B cell (primary cell): ENCODE results near the gene CNKSR3. TPM values are rescaled to one million over a fixed set of nuclear protein-coding genes. Genes with fewer than 3 reads are reported as not detected.

Source experiments
- ATAC-seq: fragments of 200-7000 bp; cut with Tn5 transposase; one replicate; pipeline ENCODE4 v1.10.0; 2021; ENCODE audit warnings: low read depth, mild to moderate bottlenecking, moderate number of reproducible peaks, moderate library complexity
- CTCF ChIA-PET: fragments of 350-600 bp; sonication (Branson Sonifier 250); formaldehyde crosslinking; loops from one replicate; lab custom pipeline; 2021; ENCODE audit warnings: antibody characterized with exemption, inconsistent platforms; lab: Charles Lee
- POLR2A ChIA-PET: fragments of 350-600 bp; sonication (Branson Sonifier 250); formaldehyde crosslinking; loops from one replicate; lab custom pipeline; 2021; ENCODE audit warnings: antibody characterized with exemption; lab: Charles Lee
- DNase-seq: peaks from one replicate; pipeline ENCODE4 v3.0.0; 2013
- H2AFZ ChIP-seq: 2 replicates; pipeline ENCODE4 v1.6.1; 2012; ENCODE audit warnings: mild to moderate bottlenecking, low read depth, low read length; ENCODE audit not compliant: insufficient read depth, poor library complexity, severe bottlenecking
- H3K27ac ChIP-seq, 2 donors: 1 replicate in 1 of 2; 2 replicates in 1 of 2; pipeline ENCODE4 v1.5.1; 2012 to 2013; ENCODE audit warnings: low read length in 2 of 2, mild to moderate bottlenecking in 2 of 2, moderate library complexity in 1 of 2
- H3K27me3 ChIP-seq, 4 experiments: fragments of 200-600 bp in 1 of 4; sonication (generic) in 1 of 4; replicated peaks in 1 of 4; 1 replicate in 2 of 4; 2 replicates in 2 of 4; pipeline versions ENCODE4 v1.6.1 to v1.7.0; 2013 to 2016; ENCODE audit warnings: low read length in 3 of 4, mild to moderate bottlenecking in 2 of 4, mixed read lengths in 1 of 4, moderate library complexity in 1 of 4; ENCODE audit not compliant: insufficient read depth in 4 of 4, control insufficient read depth in 3 of 4; ENCODE audit errors: control extremely low read depth in 1 of 4
- H3K36me3 ChIP-seq, 2 experiments: replicated peaks in 1 of 2; 1 replicate in 1 of 2; 2 replicates in 1 of 2; pipeline versions ENCODE4 v1.6.1 to v1.7.1; 2013; ENCODE audit warnings: low read length in 1 of 2; ENCODE audit not compliant: insufficient read depth in 2 of 2, control insufficient read depth in 1 of 2; ENCODE audit errors: control extremely low read depth in 1 of 2, extremely low read depth in 1 of 2
- H3K4me1 ChIP-seq, 2 donors: fragments of 200-600 bp in 1 of 2; sonication (generic) in 1 of 2; 1 replicate in 1 of 2; 2 replicates in 1 of 2; pipeline versions ENCODE4 v1.5.1 to v1.6.1; 2013 to 2017; ENCODE audit warnings: low read length in 2 of 2; ENCODE audit not compliant: control insufficient read depth in 2 of 2, insufficient read depth in 2 of 2
- H3K4me2 ChIP-seq: replicated peaks from 2 replicates; pipeline ENCODE3; 2012; ENCODE audit warnings: mild to moderate bottlenecking, low read depth, low read length; ENCODE audit not compliant: poor library complexity, severe bottlenecking
- H3K4me3 ChIP-seq, 5 experiments: fragments of 200-600 bp in 1 of 5; sonication (generic) in 1 of 5; 1 replicate in 3 of 5; 2 replicates in 2 of 5; pipeline versions ENCODE4 v1.5.1 to v1.7.0; 2011 to 2016; ENCODE audit warnings: low read length in 4 of 5, mild to moderate bottlenecking in 4 of 5, low read depth in 2 of 5, control low read depth in 1 of 5, moderate library complexity in 1 of 5; ENCODE audit not compliant: insufficient read depth in 1 of 5; ENCODE audit errors: control extremely low read depth in 1 of 5, extremely low read depth in 1 of 5
- H3K79me2 ChIP-seq: fragments of 200-600 bp; sonication (generic); one replicate; pipeline ENCODE4 v1.6.0; 2016; ENCODE audit warnings: low read length; ENCODE audit not compliant: control insufficient read depth, insufficient read depth
- H3K9ac ChIP-seq: fragments of 200-600 bp; sonication (generic); 2 replicates; pipeline ENCODE4 v1.6.1; 2017; ENCODE audit warnings: mild to moderate bottlenecking, low read length, moderate library complexity
- H3K9me3 ChIP-seq, 3 donors: one replicate each; pipeline versions ENCODE4 v1.6.1 to v1.7.1; 2013; ENCODE audit warnings: low read length in 2 of 3; ENCODE audit not compliant: control insufficient read depth in 2 of 3, insufficient read depth in 1 of 3; ENCODE audit errors: control extremely low read depth in 1 of 3
- H4K20me1 ChIP-seq: 2 replicates; pipeline ENCODE4 v1.6.0; 2012; ENCODE audit warnings: mild to moderate bottlenecking, low read length; ENCODE audit not compliant: insufficient read depth, control insufficient read depth, poor library complexity, severe bottlenecking
- H3K27ac Mint-ChIP-seq: one replicate; pipeline ENCODE4 v1.8.0; 2021; ENCODE audit warnings: mixed read lengths
- H3K27me3 Mint-ChIP-seq: one replicate; pipeline ENCODE4 v1.8.0; 2021; ENCODE audit warnings: mixed read lengths
- H3K4me1 Mint-ChIP-seq: one replicate; pipeline ENCODE4 v1.8.0; 2021; ENCODE audit warnings: mixed read lengths
- H3K4me3 Mint-ChIP-seq: one replicate; pipeline ENCODE4 v1.8.0; 2021; ENCODE audit warnings: mixed read lengths
- H3K9me3 Mint-ChIP-seq: one replicate; pipeline ENCODE4 v1.8.0; 2022; ENCODE audit warnings: mixed read lengths; ENCODE audit not compliant: insufficient read depth
- EZH2 ChIP-seq: IDR thresholded peaks from 2 replicates; pipeline ENCODE4 v1.6.1; 2012; ENCODE audit warnings: borderline replicate concordance, low read depth, mild to moderate bottlenecking, moderate library complexity, low read length; ENCODE audit not compliant: insufficient read depth, poor library complexity, severe bottlenecking
- WGBS: methylation state at CpG from one replicate; pipeline ENCODE4 v1.1.5; 2013; ENCODE audit warnings: missing lambda C conversion rate; ENCODE audit not compliant: insufficient coverage; 5-methylcytosine and 5-hydroxymethylcytosine counted together
- intact Hi-C: fragments of 100-400 bp; cut with micrococcal nuclease; formaldehyde crosslinking; loops from one replicate; pipeline ENCODE4 v1.10.0; 2022
- polyA plus RNA-seq: library from polyadenylated mRNA; depleted of rRNA; stranded (reverse); fragments of >200 nt; gene quantifications from 2 replicates; pipeline ENCODE4 v1.2.3, GENCODE V29; 2012
- total RNA-seq, 2 donors: library from RNA; stranded (reverse); fragments of 120-200 nt in 1 of 2; gene quantifications; 1 replicate in 1 of 2; 2 replicates in 1 of 2; pipeline versions ENCODE4 v1.2.3 to v1.2.4, GENCODE V29; 2013 to 2022
- TF ChIP-seq, protein P1 (sequence below): fragments of 200-600 bp; IDR thresholded peaks from one replicate; pipeline ENCODE4 v1.8.0; 2022; ENCODE audit warnings: antibody characterized with exemption, mild to moderate bottlenecking

CNKSR3 gene
- total and polyA plus RNA-seq, 2 donors (not counting 1 experiment from before 2014, with no cell fraction given) = not detected

GRCh38 chr6:154488802-154489437, 21.6 kb downstream of the CNKSR3 start:
- H4K20me1 ChIP-seq = no peaks in the 10 kb centered on the region
- no peak for TF ChIP-seq EZH2
- TF ChIP-seq, protein P1, sequence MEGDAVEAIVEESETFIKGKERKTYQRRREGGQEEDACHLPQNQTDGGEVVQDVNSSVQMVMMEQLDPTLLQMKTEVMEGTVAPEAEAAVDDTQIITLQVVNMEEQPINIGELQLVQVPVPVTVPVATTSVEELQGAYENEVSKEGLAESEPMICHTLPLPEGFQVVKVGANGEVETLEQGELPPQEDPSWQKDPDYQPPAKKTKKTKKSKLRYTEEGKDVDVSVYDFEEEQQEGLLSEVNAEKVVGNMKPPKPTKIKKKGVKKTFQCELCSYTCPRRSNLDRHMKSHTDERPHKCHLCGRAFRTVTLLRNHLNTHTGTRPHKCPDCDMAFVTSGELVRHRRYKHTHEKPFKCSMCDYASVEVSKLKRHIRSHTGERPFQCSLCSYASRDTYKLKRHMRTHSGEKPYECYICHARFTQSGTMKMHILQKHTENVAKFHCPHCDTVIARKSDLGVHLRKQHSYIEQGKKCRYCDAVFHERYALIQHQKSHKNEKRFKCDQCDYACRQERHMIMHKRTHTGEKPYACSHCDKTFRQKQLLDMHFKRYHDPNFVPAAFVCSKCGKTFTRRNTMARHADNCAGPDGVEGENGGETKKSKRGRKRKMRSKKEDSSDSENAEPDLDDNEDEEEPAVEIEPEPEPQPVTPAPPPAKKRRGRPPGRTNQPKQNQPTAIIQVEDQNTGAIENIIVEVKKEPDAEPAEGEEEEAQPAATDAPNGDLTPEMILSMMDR = no peak
- Mint-ChIP-seq H3K9me3 (no peaks in the 10 kb centered on the region), H3K4me3 (no peak overlapping the region), H3K27ac (no peak overlapping the region), H3K4me1 (no peaks in the 10 kb centered on the region), H3K27me3 (peaks cover 3% of the 10 kb centered on the region)
- H2AFZ ChIP-seq = no peak overlapping the region
- ChIA-PET POLR2A (no interaction called here), CTCF (no interaction called here)
- no peaks in the 10 kb centered on the region for H3K36me3 ChIP-seq
- no peaks in the 10 kb centered on the region for H3K27me3 ChIP-seq
- no peaks in the 10 kb centered on the region for H3K79me2 ChIP-seq
- ATAC-seq (no peak), DNase-seq (no peak)
- H3K9ac ChIP-seq = no peak overlapping the region
- H3K4me1 ChIP-seq = no peaks in the 10 kb centered on the region
- intact Hi-C loops = no loop called here
- 100% methylated on average over 7 of the region's 11 CpGs for WGBS
- no peak overlapping the region for H3K4me2 ChIP-seq
- no peak overlapping the region for H3K4me3 ChIP-seq
- peaks cover 0 to 3% (median 0%) of the 10 kb centered on the region in 3 donors for H3K9me3 ChIP-seq
- H3K27ac ChIP-seq = no peak overlapping the region

DNA sequence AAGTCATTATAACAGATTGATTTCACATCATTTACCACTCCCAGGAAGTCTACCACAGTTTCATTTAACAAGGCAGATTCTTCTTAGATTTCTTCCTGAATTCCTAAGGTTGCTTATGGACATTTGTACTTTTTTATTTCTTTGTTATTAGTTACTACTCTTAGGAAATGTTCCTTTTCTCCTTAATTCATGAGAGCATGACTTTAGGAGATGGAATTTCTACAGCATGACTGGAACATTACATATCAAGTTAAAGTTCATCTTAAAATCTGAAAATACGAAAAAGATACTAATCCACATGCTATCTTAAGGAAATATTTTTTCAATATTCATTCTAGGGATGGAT, 22.3 kb downstream of the CNKSR3 start:
- no peak overlapping the region for H3K27ac ChIP-seq
- H3K9me3 Mint-ChIP-seq = no peaks in the 10 kb centered on the region
- H3K4me1 ChIP-seq = no peaks in the 10 kb centered on the region
- no peak overlapping the region for H3K4me2 ChIP-seq
- no peak overlapping the region for H3K4me3 Mint-ChIP-seq
- H2AFZ ChIP-seq = no peak overlapping the region
- ChIA-PET CTCF (no interaction called here), POLR2A (no interaction called here)
- DNase-seq (no peak), ATAC-seq (no peak)
- H3K9me3 ChIP-seq = no peaks in the 10 kb centered on the region
- intact Hi-C loops = no loop called here
- no peak overlapping the region for H3K27ac Mint-ChIP-seq
- TF ChIP-seq, protein P1 = no peak
- no peak for TF ChIP-seq EZH2
- H3K79me2 ChIP-seq = no peaks in the 10 kb centered on the region
- H3K27me3 ChIP-seq = no peaks in the 10 kb centered on the region
- no peaks in the 10 kb centered on the region for H4K20me1 ChIP-seq
- no peaks in the 10 kb centered on the region for H3K36me3 ChIP-seq
- WGBS = no CpG with 5 or more reads among the region's 1 CpG
- H3K9ac ChIP-seq = no peak overlapping the region
- peaks cover 8% of the 10 kb centered on the region for H3K27me3 Mint-ChIP-seq
- no peak overlapping the region for H3K4me3 ChIP-seq
- H3K4me1 Mint-ChIP-seq = no peaks in the 10 kb centered on the region
